ENCODE results near the gene C2CD4D. TPM values are rescaled to one million over a fixed set of nuclear protein-coding genes. Genes with fewer than 3 reads are reported as not detected.

The C2CD4D gene
- total and polyA plus RNA-seq, 2 of the 13 experiments (the other 11 are each of a cell fraction or from before 2014, with no cell fraction given) = not detected

GRCh38 chr1:151831256-151831591 lies 8.4 kb downstream of the C2CD4D start (continued):
- TF ChIP-seq ZNF512 (CRISPR knock-in tag; IDR thresholded peaks at IDR 0.05) (no peak; the same call in 1 of the 2 replicates), NFE2 (CRISPR knock-in tag; IDR thresholded peaks at IDR 0.05) (no peak), GMEB2 (CRISPR knock-in tag; IDR thresholded peaks at IDR 0.05; ENCODE audit: low read depth) (no peak), SYNCRIP (IDR thresholded peaks at IDR 0.05; ENCODE audit: insufficient read depth, low read depth, low read length) (no peak), ATF1 (CRISPR knock-in tag; IDR thresholded peaks at IDR 0.05) (no peak), KAT2B (IDR thresholded peaks at IDR 0.05; ENCODE audit: borderline replicate concordance, low read depth, low read length) (no peak), SSRP1 (CRISPR knock-in tag; IDR thresholded peaks at IDR 0.05) (no peak), ZNF276 (CRISPR knock-in tag; IDR thresholded peaks at IDR 0.05; ENCODE audit: low read depth) (no peak), MBD4 (IDR thresholded peaks at IDR 0.05; ENCODE audit: borderline replicate concordance, low read length) (no peak), ARNT2 (CRISPR knock-in tag; IDR thresholded peaks at IDR 0.05; ENCODE audit: low read depth) (peak; percentile 42; the same call in 1 of the 2 replicates), CHD2 (IDR thresholded peaks at IDR 0.05; ENCODE audit: low read depth, low read length) (no peak), GMEB1 (CRISPR knock-in tag; IDR thresholded peaks at IDR 0.05; ENCODE audit: borderline replicate concordance) (no peak), HIC2 (CRISPR knock-in tag; IDR thresholded peaks at IDR 0.05; ENCODE audit: low read depth) (no peak), ZFP62 (CRISPR knock-in tag; IDR thresholded peaks at IDR 0.05) (no peak), FOXP1 (IDR thresholded peaks at IDR 0.05) (no peak), FOXP1 (CRISPR knock-in tag; IDR thresholded peaks at IDR 0.05) (no peak), ZNF34 (CRISPR knock-in tag; IDR thresholded peaks at IDR 0.05; ENCODE audit: borderline replicate concordance) (no peak), SP5 (CRISPR knock-in tag; IDR thresholded peaks at IDR 0.05; ENCODE audit: borderline replicate concordance, low read depth) (no peak), E2F1 (CRISPR knock-in tag; IDR thresholded peaks at IDR 0.05) (no peak), ZMYM3 (CRISPR knock-in tag; IDR thresholded peaks at IDR 0.05) (no peak), TRIM24 (CRISPR knock-in tag; IDR thresholded peaks at IDR 0.05) (no peak), PRPF4 (IDR thresholded peaks at IDR 0.05; ENCODE audit: low read depth, low read length, poor library complexity, severe bottlenecking) (no peak)

All from HepG2 (cell line).